B cell (primary cell): ENCODE measurements around the gene ZNF496. TPM values are rescaled to one million over a fixed set of nuclear protein-coding genes. Genes with fewer than 3 reads are reported as not detected.

Source experiments
- ATAC-seq: fragments of 200-7000 bp; cut with Tn5 transposase; one replicate; pipeline ENCODE4 v1.10.0; 2021; ENCODE audit warnings: low read depth, mild to moderate bottlenecking, moderate number of reproducible peaks, moderate library complexity
- CTCF ChIA-PET: fragments of 350-600 bp; sonication (Branson Sonifier 250); formaldehyde crosslinking; loops from one replicate; lab custom pipeline; 2021; ENCODE audit warnings: antibody characterized with exemption, inconsistent platforms; lab: Charles Lee
- POLR2A ChIA-PET: fragments of 350-600 bp; sonication (Branson Sonifier 250); formaldehyde crosslinking; loops from one replicate; lab custom pipeline; 2021; ENCODE audit warnings: antibody characterized with exemption; lab: Charles Lee
- DNase-seq: peaks from one replicate; pipeline ENCODE4 v3.0.0; 2013
- H2AFZ ChIP-seq: 2 replicates; pipeline ENCODE4 v1.6.1; 2012; ENCODE audit warnings: mild to moderate bottlenecking, low read depth, low read length; ENCODE audit not compliant: insufficient read depth, poor library complexity, severe bottlenecking
- H3K27ac ChIP-seq, 2 donors: 1 replicate in 1 of 2; 2 replicates in 1 of 2; pipeline ENCODE4 v1.5.1; 2012 to 2013; ENCODE audit warnings: low read length in 2 of 2, mild to moderate bottlenecking in 2 of 2, moderate library complexity in 1 of 2
- H3K27me3 ChIP-seq, 4 experiments: fragments of 200-600 bp in 1 of 4; sonication (generic) in 1 of 4; replicated peaks in 1 of 4; 1 replicate in 2 of 4; 2 replicates in 2 of 4; pipeline versions ENCODE4 v1.6.1 to v1.7.0; 2013 to 2016; ENCODE audit warnings: low read length in 3 of 4, mild to moderate bottlenecking in 2 of 4, mixed read lengths in 1 of 4, moderate library complexity in 1 of 4; ENCODE audit not compliant: insufficient read depth in 4 of 4, control insufficient read depth in 3 of 4; ENCODE audit errors: control extremely low read depth in 1 of 4
- H3K36me3 ChIP-seq, 2 experiments: replicated peaks in 1 of 2; 1 replicate in 1 of 2; 2 replicates in 1 of 2; pipeline versions ENCODE4 v1.6.1 to v1.7.1; 2013; ENCODE audit warnings: low read length in 1 of 2; ENCODE audit not compliant: insufficient read depth in 2 of 2, control insufficient read depth in 1 of 2; ENCODE audit errors: control extremely low read depth in 1 of 2, extremely low read depth in 1 of 2
- H3K4me1 ChIP-seq, 2 donors: fragments of 200-600 bp in 1 of 2; sonication (generic) in 1 of 2; 1 replicate in 1 of 2; 2 replicates in 1 of 2; pipeline versions ENCODE4 v1.5.1 to v1.6.1; 2013 to 2017; ENCODE audit warnings: low read length in 2 of 2; ENCODE audit not compliant: control insufficient read depth in 2 of 2, insufficient read depth in 2 of 2
- H3K4me2 ChIP-seq: replicated peaks from 2 replicates; pipeline ENCODE3; 2012; ENCODE audit warnings: mild to moderate bottlenecking, low read depth, low read length; ENCODE audit not compliant: poor library complexity, severe bottlenecking
- H3K4me3 ChIP-seq, 5 experiments: fragments of 200-600 bp in 1 of 5; sonication (generic) in 1 of 5; 1 replicate in 3 of 5; 2 replicates in 2 of 5; pipeline versions ENCODE4 v1.5.1 to v1.7.0; 2011 to 2016; ENCODE audit warnings: low read length in 4 of 5, mild to moderate bottlenecking in 4 of 5, low read depth in 2 of 5, control low read depth in 1 of 5, moderate library complexity in 1 of 5; ENCODE audit not compliant: insufficient read depth in 1 of 5; ENCODE audit errors: control extremely low read depth in 1 of 5, extremely low read depth in 1 of 5
- H3K79me2 ChIP-seq: fragments of 200-600 bp; sonication (generic); one replicate; pipeline ENCODE4 v1.6.0; 2016; ENCODE audit warnings: low read length; ENCODE audit not compliant: control insufficient read depth, insufficient read depth
- H3K9ac ChIP-seq: fragments of 200-600 bp; sonication (generic); 2 replicates; pipeline ENCODE4 v1.6.1; 2017; ENCODE audit warnings: mild to moderate bottlenecking, low read length, moderate library complexity
- H3K9me3 ChIP-seq, 3 donors: one replicate each; pipeline versions ENCODE4 v1.6.1 to v1.7.1; 2013; ENCODE audit warnings: low read length in 2 of 3; ENCODE audit not compliant: control insufficient read depth in 2 of 3, insufficient read depth in 1 of 3; ENCODE audit errors: control extremely low read depth in 1 of 3
- H4K20me1 ChIP-seq: 2 replicates; pipeline ENCODE4 v1.6.0; 2012; ENCODE audit warnings: mild to moderate bottlenecking, low read length; ENCODE audit not compliant: insufficient read depth, control insufficient read depth, poor library complexity, severe bottlenecking
- H3K27ac Mint-ChIP-seq: one replicate; pipeline ENCODE4 v1.8.0; 2021; ENCODE audit warnings: mixed read lengths
- H3K27me3 Mint-ChIP-seq: one replicate; pipeline ENCODE4 v1.8.0; 2021; ENCODE audit warnings: mixed read lengths
- H3K4me1 Mint-ChIP-seq: one replicate; pipeline ENCODE4 v1.8.0; 2021; ENCODE audit warnings: mixed read lengths
- H3K4me3 Mint-ChIP-seq: one replicate; pipeline ENCODE4 v1.8.0; 2021; ENCODE audit warnings: mixed read lengths
- H3K9me3 Mint-ChIP-seq: one replicate; pipeline ENCODE4 v1.8.0; 2022; ENCODE audit warnings: mixed read lengths; ENCODE audit not compliant: insufficient read depth
- EZH2 ChIP-seq: IDR thresholded peaks from 2 replicates; pipeline ENCODE4 v1.6.1; 2012; ENCODE audit warnings: borderline replicate concordance, low read depth, mild to moderate bottlenecking, moderate library complexity, low read length; ENCODE audit not compliant: insufficient read depth, poor library complexity, severe bottlenecking
- WGBS: methylation state at CpG from one replicate; pipeline ENCODE4 v1.1.5; 2013; ENCODE audit warnings: missing lambda C conversion rate; ENCODE audit not compliant: insufficient coverage; 5-methylcytosine and 5-hydroxymethylcytosine counted together
- intact Hi-C: fragments of 100-400 bp; cut with micrococcal nuclease; formaldehyde crosslinking; loops from one replicate; pipeline ENCODE4 v1.10.0; 2022
- polyA plus RNA-seq: library from polyadenylated mRNA; depleted of rRNA; stranded (reverse); fragments of >200 nt; gene quantifications from 2 replicates; pipeline ENCODE4 v1.2.3, GENCODE V29; 2012
- total RNA-seq, 2 donors: library from RNA; stranded (reverse); fragments of 120-200 nt in 1 of 2; gene quantifications; 1 replicate in 1 of 2; 2 replicates in 1 of 2; pipeline versions ENCODE4 v1.2.3 to v1.2.4, GENCODE V29; 2013 to 2022
- TF ChIP-seq, protein P1 (sequence below): fragments of 200-600 bp; IDR thresholded peaks from one replicate; pipeline ENCODE4 v1.8.0; 2022; ENCODE audit warnings: antibody characterized with exemption, mild to moderate bottlenecking

The ZNF496 gene
- total and polyA plus RNA-seq, 2 donors (not counting 1 experiment from before 2014, with no cell fraction given) = 9.9 to 22.6 TPM

DNA sequence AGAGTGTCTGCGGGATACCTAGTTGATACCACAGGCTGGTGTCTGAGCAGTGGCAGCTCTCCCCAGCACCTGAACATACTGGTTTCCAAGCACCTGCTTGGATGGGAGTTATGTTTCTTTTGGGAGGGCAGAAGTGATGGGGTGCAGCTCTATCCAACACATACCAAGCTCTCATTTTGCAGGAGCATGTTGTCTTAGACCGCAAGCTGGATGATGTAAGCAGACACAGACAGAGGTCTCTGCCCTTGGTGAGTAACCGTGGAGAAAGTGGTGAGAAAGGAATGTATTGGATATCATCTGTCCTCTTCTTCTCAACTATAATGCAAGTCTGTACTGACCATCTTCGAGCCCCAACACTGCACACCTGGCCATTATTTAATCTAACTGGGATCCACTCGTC lies 37.4 kb downstream of the ZNF496 start:
- CTCF ChIA-PET = no interaction called here
- Mint-ChIP-seq H3K4me1 (no peaks in the 10 kb centered on the region), H3K27me3 (no peaks in the 10 kb centered on the region), H3K27ac (no peak overlapping the region), H3K9me3 (no peaks in the 10 kb centered on the region), H3K4me3 (no peak overlapping the region)
- no peak for TF ChIP-seq EZH2
- TF ChIP-seq, protein P1, sequence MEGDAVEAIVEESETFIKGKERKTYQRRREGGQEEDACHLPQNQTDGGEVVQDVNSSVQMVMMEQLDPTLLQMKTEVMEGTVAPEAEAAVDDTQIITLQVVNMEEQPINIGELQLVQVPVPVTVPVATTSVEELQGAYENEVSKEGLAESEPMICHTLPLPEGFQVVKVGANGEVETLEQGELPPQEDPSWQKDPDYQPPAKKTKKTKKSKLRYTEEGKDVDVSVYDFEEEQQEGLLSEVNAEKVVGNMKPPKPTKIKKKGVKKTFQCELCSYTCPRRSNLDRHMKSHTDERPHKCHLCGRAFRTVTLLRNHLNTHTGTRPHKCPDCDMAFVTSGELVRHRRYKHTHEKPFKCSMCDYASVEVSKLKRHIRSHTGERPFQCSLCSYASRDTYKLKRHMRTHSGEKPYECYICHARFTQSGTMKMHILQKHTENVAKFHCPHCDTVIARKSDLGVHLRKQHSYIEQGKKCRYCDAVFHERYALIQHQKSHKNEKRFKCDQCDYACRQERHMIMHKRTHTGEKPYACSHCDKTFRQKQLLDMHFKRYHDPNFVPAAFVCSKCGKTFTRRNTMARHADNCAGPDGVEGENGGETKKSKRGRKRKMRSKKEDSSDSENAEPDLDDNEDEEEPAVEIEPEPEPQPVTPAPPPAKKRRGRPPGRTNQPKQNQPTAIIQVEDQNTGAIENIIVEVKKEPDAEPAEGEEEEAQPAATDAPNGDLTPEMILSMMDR = no peak
- peaks cover 0 to 4% (median 0%) of the 10 kb centered on the region in 3 donors for H3K9me3 ChIP-seq
- no peak overlapping the region for H3K9ac ChIP-seq
- intact Hi-C loops = no loop called here
- H2AFZ ChIP-seq = no peak overlapping the region
- H3K4me1 ChIP-seq = no peaks in the 10 kb centered on the region
- WGBS = no CpG with 5 or more reads among the region's 5 CpGs
- no peaks in the 10 kb centered on the region for H4K20me1 ChIP-seq
- H3K27me3 ChIP-seq = no peaks in the 10 kb centered on the region
- POLR2A ChIA-PET = no interaction called here
- H3K4me3 ChIP-seq = no peak overlapping the region
- ATAC-seq (no peak), DNase-seq (no peak)
- H3K27ac ChIP-seq = no peak overlapping the region
- H3K36me3 ChIP-seq = no peaks in the 10 kb centered on the region
- H3K79me2 ChIP-seq = no peaks in the 10 kb centered on the region
- no peak overlapping the region for H3K4me2 ChIP-seq

DNA sequence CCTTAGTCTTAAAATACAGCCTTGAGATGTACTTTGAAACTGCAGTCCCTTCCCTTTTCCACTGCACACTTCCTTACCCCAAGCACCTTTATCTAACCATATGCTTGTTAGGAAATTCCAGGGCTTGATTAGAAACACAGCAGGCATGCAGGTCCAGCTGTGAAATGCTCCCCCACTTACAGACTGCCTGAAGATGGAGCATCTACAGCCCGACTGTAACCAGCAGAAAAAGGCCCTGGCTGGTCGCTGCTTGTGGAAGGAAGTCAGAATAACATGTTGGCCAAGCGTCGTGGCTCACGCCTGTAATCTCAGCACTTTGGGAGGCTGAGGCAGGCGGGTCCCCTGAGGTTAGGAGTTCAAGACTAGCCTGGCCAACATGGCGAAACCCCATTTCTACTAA lies 38.6 kb downstream of the ZNF496 start:
- Mint-ChIP-seq H3K4me3 (no peak overlapping the region), H3K9me3 (peaks cover 2% of the 10 kb centered on the region), H3K27me3 (no peaks in the 10 kb centered on the region), H3K27ac (no peak overlapping the region), H3K4me1 (no peaks in the 10 kb centered on the region)
- peaks cover 0 to 9% (median 0%) of the 10 kb centered on the region in 3 donors for H3K9me3 ChIP-seq
- H3K4me1 ChIP-seq = no peaks in the 10 kb centered on the region
- no peaks in the 10 kb centered on the region for H4K20me1 ChIP-seq
- H3K27me3 ChIP-seq = no peaks in the 10 kb centered on the region
- no peak overlapping the region for H3K9ac ChIP-seq
- H3K79me2 ChIP-seq = no peaks in the 10 kb centered on the region
- no peaks in the 10 kb centered on the region for H3K36me3 ChIP-seq
- DNase-seq (no peak), ATAC-seq (no peak)
- no peak overlapping the region for H3K4me2 ChIP-seq
- no peak overlapping the region for H3K27ac ChIP-seq
- POLR2A ChIA-PET = no interaction called here
- intact Hi-C loops = no loop called here
- CTCF ChIA-PET = no interaction called here
- TF ChIP-seq, protein P1 = no peak
- no peak for TF ChIP-seq EZH2
- WGBS = 89% methylated on average over 6 of the region's 7 CpGs
- H2AFZ ChIP-seq = no peak overlapping the region
- H3K4me3 ChIP-seq = no peak overlapping the region
